HG03558 (cell line): Measurements from ENCODE around the gene CISTR.
"Not testable (repeated sequence)": the region's sequence is repeated elsewhere in the genome, so short reads cannot be mapped to it uniquely, and the experiment has no call there.

Source experiments
- ATAC-seq: cut with Tn5 transposase; IDR thresholded peaks from one replicate; pipeline ENCODE4 v1.9.1; 2021; ENCODE audit warnings: moderate number of reproducible peaks; ENCODE audit not compliant: unreplicated experiment; ENCODE audit errors: extremely low read depth

CISTR gene

GRCh38 chr12:53726341-53726740 is 25.4 kb downstream of the CISTR start:
- no peak for ATAC-seq

- no peak for ATAC-seq
Measured at GRCh38 chr12:53725824-53726223, 26.0 kb downstream of the CISTR start.

GRCh38 chr12:53722450-53723041 is 29.2 kb downstream of the CISTR start:
- ATAC-seq, result no peak

- ATAC-seq, result no peak
Measured at GRCh38 chr12:53720946-53721345, 30.8 kb downstream of the CISTR start.

- ATAC-seq, result no peak
Measured at GRCh38 chr12:53719649-53720048, 32.1 kb downstream of the CISTR start.

GRCh38 chr12:53718567-53718966 is 33.2 kb downstream of the CISTR start:
- ATAC-seq, result not testable (repeated sequence)

GRCh38 chr12:53717319-53717718 is 34.5 kb downstream of the CISTR start:
- no peak for ATAC-seq

GRCh38 chr12:53714004-53714403 is 37.8 kb downstream of the CISTR start:
- no peak for ATAC-seq

GRCh38 chr12:53713516-53713915 is 38.3 kb downstream of the CISTR start:
- ATAC-seq, result no peak

GRCh38 chr12:53712059-53712643 is 39.6 kb downstream of the CISTR start:
- no peak for ATAC-seq

- ATAC-seq, result no peak
Measured at GRCh38 chr12:53710091-53710490, 41.7 kb downstream of the CISTR start.

GRCh38 chr12:53709671-53710070 is 42.1 kb downstream of the CISTR start:
- ATAC-seq, result no peak

GRCh38 chr12:53706080-53706479 is 45.7 kb downstream of the CISTR start:
- no peak for ATAC-seq

- ATAC-seq, result no peak
Measured at GRCh38 chr12:53703756-53704155, 48.0 kb downstream of the CISTR start.

GRCh38 chr12:53701518-53702264 is 50.1 kb downstream of the CISTR start:
- no peak for ATAC-seq

GRCh38 chr12:53700567-53700966 is 51.2 kb downstream of the CISTR start:
- ATAC-seq, result no peak

- no peak for ATAC-seq
Measured at GRCh38 chr12:53699678-53700025, 52.1 kb downstream of the CISTR start.

GRCh38 chr12:53698948-53699677 is 52.7 kb downstream of the CISTR start:
- no peak for ATAC-seq

GRCh38 chr12:53696655-53697331 is 55.0 kb downstream of the CISTR start:
- ATAC-seq, result no peak
